GM13977 (cell line): ENCODE data around the gene TMTC1.

ENCODE experiments used
- DNase-seq: peaks from one replicate; pipeline ENCODE4 v3.0.0; 2012; ENCODE audit warnings: low spot score
- CTCF ChIP-seq: IDR thresholded peaks from 2 replicates; pipeline ENCODE4 v1.5.1; 2012; ENCODE audit warnings: mild to moderate bottlenecking, control low read depth; ENCODE audit not compliant: insufficient read depth; ENCODE audit errors: extremely low read depth, missing control alignments
- in situ Hi-C: fragments of 300-500 bp; cut with MboI; formaldehyde crosslinking; loops from one replicate; pipeline ENCODE4 v1.12.0; 2022; ENCODE audit warnings: low sequenced_read_pairs, low pct_unique_long_range_greater_than_20kb, mixed read lengths, inconsistent platforms; ENCODE audit not compliant: unreplicated experiment

Gene TMTC1

DNA sequence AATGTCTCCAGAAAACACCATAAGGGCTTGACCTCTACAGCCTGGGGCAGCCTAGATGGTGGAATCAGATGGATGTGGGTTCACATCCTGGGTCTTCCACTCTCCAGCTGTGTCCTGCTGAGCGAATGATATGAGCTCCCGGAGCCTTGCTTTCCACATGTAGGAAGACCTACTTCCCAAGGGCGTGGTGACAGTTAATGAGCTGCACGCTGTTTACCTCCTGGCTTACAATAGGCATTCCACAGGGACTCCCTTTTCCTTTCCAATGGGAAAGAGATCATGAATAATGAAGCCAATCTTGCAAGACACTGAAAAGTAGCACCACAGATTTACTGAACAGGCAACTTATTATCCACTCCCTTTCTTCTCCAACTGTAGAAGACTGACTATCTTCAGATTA lies 46.1 kb downstream of the TMTC1 start:
- in situ Hi-C loops: no loop called here
- TF ChIP-seq CTCF: no peak
- no peak for DNase-seq

GRCh38 chr12:29735604-29736003 lies 48.1 kb downstream of the TMTC1 start:
- TF ChIP-seq CTCF: no peak
- no peak for DNase-seq
- in situ Hi-C loops: no loop called here

GRCh38 chr12:29734734-29735133 lies 49.0 kb downstream of the TMTC1 start:
- no peak for TF ChIP-seq CTCF
- in situ Hi-C loops: no loop called here
- no peak for DNase-seq

GRCh38 chr12:29734305-29734704 lies 49.4 kb downstream of the TMTC1 start:
- DNase-seq: no peak
- TF ChIP-seq CTCF: no peak
- in situ Hi-C loops: no loop called here

- no peak for TF ChIP-seq CTCF
- DNase-seq: no peak
- in situ Hi-C loops: no loop called here
These were observed 50.2 kb downstream of the TMTC1 start for GRCh38 chr12:29733501-29733900.

DNA sequence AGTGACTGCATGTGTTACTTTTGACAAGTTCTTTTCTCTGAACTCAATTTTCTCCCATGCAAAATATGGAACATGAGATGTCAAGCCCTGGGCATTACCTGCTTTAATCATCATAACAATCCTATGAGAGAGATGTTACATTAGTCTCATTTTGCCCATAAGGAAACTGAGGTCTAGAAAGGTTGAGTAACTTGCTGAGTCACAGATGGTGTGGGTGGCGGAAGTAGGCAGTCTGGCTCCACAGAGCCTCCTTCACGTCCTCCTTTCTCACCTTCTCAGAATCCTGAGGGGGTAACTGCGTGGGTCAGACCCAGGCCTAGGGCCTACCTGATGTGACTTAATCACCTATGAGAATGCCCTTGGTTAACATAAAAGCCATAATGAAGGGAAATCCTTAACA lies 50.7 kb downstream of the TMTC1 start:
- no peak for DNase-seq

More for the DNA sequence above, 50.7 kb downstream of the TMTC1 start:
- no peak for TF ChIP-seq CTCF
- in situ Hi-C loops: no loop called here
